ENCODE measurements around the gene EVC. TPM values are rescaled to one million over a fixed set of nuclear protein-coding genes. Genes with fewer than 3 reads are reported as not detected.
A peak's percentile ranks its signal among the peaks of the same experiment; 100 is the strongest.
"Not testable (repeated sequence)": the region's sequence is repeated elsewhere in the genome, so short reads cannot be mapped to it uniquely, and the experiment has no call there.

Gene EVC
- total RNA-seq, 2 experiments from 2014 or later = 0.69 to 1.3 TPM

DNA sequence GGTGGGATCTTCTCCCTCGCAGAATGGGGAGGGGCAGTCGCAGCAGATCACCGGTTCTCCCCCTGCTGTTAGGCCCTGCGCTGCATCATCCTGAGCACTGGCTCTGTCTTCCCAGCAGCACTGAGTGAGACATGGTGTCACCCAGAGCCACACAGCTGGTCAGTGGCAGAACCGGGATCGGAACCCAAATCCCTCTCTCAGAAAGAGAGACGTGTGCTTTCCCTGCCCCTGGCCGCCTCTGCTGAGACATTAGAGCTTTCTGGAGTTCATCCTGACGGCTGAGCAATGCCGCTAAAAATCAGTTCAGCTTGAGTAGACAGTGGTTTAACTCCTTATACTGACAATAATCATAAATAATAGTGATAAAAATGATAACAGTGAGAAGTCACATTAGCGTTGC is 87.9 kb downstream of the EVC start:
- Mint-ChIP-seq H3K4me1 (no peaks in the 10 kb centered on the region), H3K27me3 (no peaks in the 10 kb centered on the region), H3K36me3 (ENCODE audit: low read depth) (no peaks in the 10 kb centered on the region), H3K4me3 (no peak overlapping the region), H3K27ac (no peak overlapping the region), H3K9me3 (no peaks in the 10 kb centered on the region)
- no peak for DNase-seq
- CTCF ChIA-PET = no interaction called here
- POLR2A ChIA-PET = no interaction called here

DNA sequence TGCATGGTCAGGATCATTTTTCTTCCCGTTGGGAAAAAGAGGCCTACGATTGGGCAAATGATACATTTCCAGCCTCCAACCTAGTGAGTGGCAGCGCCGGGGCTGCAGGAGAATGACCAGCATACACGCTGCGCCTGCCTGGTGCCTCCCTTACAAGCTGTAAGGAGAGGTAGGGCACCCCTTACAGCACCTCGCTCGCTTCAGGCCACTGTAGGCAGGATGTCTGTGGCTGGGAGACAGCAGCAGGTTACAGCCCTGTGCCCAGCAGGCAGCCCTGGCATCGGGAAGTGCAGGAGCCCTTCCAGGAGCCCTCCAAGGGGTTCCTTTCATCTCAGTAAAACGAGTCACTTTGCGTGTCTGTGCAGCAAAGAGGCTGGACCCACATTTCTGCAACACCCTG is 88.4 kb downstream of the EVC start:
- no peak for DNase-seq
- ChIA-PET CTCF (no interaction called here), POLR2A (no interaction called here)
- Mint-ChIP-seq H3K9me3 (no peaks in the 10 kb centered on the region), H3K27ac (no peak overlapping the region), H3K27me3 (no peaks in the 10 kb centered on the region), H3K36me3 (ENCODE audit: low read depth) (no peaks in the 10 kb centered on the region), H3K4me3 (no peak overlapping the region), H3K4me1 (no peaks in the 10 kb centered on the region)

- DNase-seq = no peak
- Mint-ChIP-seq H3K27ac (no peak overlapping the region), H3K27me3 (no peaks in the 10 kb centered on the region), H3K4me1 (no peaks in the 10 kb centered on the region), H3K9me3 (no peaks in the 10 kb centered on the region), H3K36me3 (ENCODE audit: low read depth) (no peaks in the 10 kb centered on the region), H3K4me3 (no peak overlapping the region)
- ChIA-PET POLR2A (no interaction called here), CTCF (no interaction called here)
These were observed 89.5 kb downstream of the EVC start for GRCh38 chr4:5800496-5800895.

DNA sequence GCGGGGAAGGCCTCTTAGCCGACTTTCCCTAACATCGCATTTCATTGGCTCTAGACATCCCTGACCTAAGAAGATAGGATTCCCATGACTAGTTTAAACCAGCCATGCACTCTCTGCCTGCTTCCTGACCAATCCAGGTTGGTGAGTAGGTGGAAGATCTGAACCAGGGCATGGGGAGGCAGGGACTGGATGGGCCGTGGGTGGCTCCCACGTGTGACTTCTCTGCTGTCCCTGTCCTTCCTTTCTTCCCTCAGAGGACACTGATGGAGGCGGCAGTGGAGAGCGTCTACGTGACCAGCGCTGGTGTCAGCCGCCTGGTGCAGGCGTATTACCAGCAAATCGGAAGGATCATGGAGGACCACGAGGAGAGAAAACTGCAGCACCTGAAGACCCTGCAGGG is 90.7 kb downstream of the EVC start:
- H3K36me3 Mint-ChIP-seq (ENCODE audit: low read depth) = no peaks in the 10 kb centered on the region
- no peak overlapping the region for H3K4me3 Mint-ChIP-seq
- no peak overlapping the region for H3K27ac Mint-ChIP-seq
- no peaks in the 10 kb centered on the region for H3K27me3 Mint-ChIP-seq
- H3K9me3 Mint-ChIP-seq = no peaks in the 10 kb centered on the region
- ChIA-PET POLR2A (no interaction called here), CTCF (no interaction called here)
- DNase-seq = no peak
- no peaks in the 10 kb centered on the region for H3K4me1 Mint-ChIP-seq

DNA sequence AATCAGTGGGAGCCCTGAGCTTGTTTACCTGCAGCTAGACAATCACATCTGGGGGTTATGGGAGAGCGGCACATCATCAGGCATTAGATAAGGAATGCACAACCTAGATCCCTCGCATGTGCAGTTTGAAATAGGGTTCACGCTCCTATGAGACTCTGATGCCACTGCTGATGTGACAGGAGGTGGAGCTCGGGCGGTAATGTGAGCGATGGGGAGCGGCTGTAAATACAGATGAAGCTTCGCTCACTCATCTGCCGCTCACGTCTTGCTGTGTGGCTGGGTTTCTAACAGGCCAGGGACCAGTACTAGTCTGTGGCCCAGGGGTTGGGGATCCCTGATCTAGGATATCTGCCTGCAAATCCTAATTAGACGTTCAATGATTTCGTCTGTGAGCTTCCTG is 91.6 kb downstream of the EVC start:
- ChIA-PET CTCF (no interaction called here), POLR2A (no interaction called here)
- H3K4me3 Mint-ChIP-seq = no peak overlapping the region
- H3K27ac Mint-ChIP-seq = no peak overlapping the region
- H3K27me3 Mint-ChIP-seq = no peaks in the 10 kb centered on the region
- H3K4me1 Mint-ChIP-seq = no peaks in the 10 kb centered on the region
- no peaks in the 10 kb centered on the region for H3K36me3 Mint-ChIP-seq (ENCODE audit: low read depth)
- no peaks in the 10 kb centered on the region for H3K9me3 Mint-ChIP-seq
- no peak for DNase-seq

- DNase-seq = no peak
- no peaks in the 10 kb centered on the region for H3K4me1 Mint-ChIP-seq
- POLR2A ChIA-PET = interaction anchor here (0.5 kb wide), 1 partner anchor 1050 kb away, joined by 3 read pairs; no protein-coding TSS in a partner anchor
- no peaks in the 10 kb centered on the region for H3K36me3 Mint-ChIP-seq (ENCODE audit: low read depth)
- H3K27me3 Mint-ChIP-seq = no peaks in the 10 kb centered on the region
- no peaks in the 10 kb centered on the region for H3K9me3 Mint-ChIP-seq
- no peak overlapping the region for H3K27ac Mint-ChIP-seq
- H3K4me3 Mint-ChIP-seq = no peak overlapping the region
- CTCF ChIA-PET = no interaction called here
These were observed 93.7 kb downstream of the EVC start for GRCh38 chr4:5804656-5805055.

DNA sequence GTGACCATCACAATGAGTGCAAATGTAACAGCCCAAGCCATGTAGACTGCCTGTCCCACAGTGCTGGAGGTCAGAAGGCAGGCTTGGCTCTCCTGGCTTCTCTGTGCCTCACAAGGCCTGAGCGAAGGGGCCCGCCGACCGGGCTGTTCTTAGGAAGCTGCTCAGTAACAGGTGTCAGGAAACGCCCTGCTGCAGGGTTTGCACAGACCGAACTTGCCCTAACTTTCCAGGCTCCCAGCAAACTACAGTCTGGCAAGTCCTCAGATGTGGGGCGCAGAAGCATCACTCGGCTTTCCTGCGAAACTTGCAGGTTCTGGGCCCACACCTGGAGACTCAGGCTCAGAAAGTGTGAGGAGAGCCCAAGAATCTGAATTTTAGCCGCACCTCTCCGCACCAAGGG is 94.3 kb downstream of the EVC start:
- POLR2A ChIA-PET = no interaction called here
- no peak overlapping the region for H3K27ac Mint-ChIP-seq
- H3K36me3 Mint-ChIP-seq (ENCODE audit: low read depth) = no peaks in the 10 kb centered on the region

GRCh38 chr4:5808081-5808741 is 97.2 kb downstream of the EVC start:
- H3K4me3 Mint-ChIP-seq = no peak overlapping the region
- POLR2A ChIA-PET = no interaction called here
- CTCF ChIA-PET = no interaction called here
- no peaks in the 10 kb centered on the region for H3K9me3 Mint-ChIP-seq
- H3K4me1 Mint-ChIP-seq = no peaks in the 10 kb centered on the region
- no peaks in the 10 kb centered on the region for H3K36me3 Mint-ChIP-seq (ENCODE audit: low read depth)
- H3K27ac Mint-ChIP-seq = no peak overlapping the region
- H3K27me3 Mint-ChIP-seq = no peaks in the 10 kb centered on the region
- no peak for DNase-seq

More for the DNA sequence above, 94.3 kb downstream of the EVC start:
- DNase-seq = no peak
- Mint-ChIP-seq H3K4me3 (no peak overlapping the region), H3K27me3 (no peaks in the 10 kb centered on the region), H3K4me1 (no peaks in the 10 kb centered on the region), H3K9me3 (no peaks in the 10 kb centered on the region)
- CTCF ChIA-PET = no interaction called here

- Mint-ChIP-seq H3K36me3 (ENCODE audit: low read depth) (no peaks in the 10 kb centered on the region), H3K27me3 (no peaks in the 10 kb centered on the region), H3K27ac (no peak overlapping the region), H3K9me3 (no peaks in the 10 kb centered on the region), H3K4me1 (no peaks in the 10 kb centered on the region), H3K4me3 (no peak overlapping the region)
- ChIA-PET CTCF (no interaction called here), POLR2A (no interaction called here)
- DNase-seq = no peak
These were observed 98.3 kb downstream of the EVC start for GRCh38 chr4:5809216-5809776.

DNA sequence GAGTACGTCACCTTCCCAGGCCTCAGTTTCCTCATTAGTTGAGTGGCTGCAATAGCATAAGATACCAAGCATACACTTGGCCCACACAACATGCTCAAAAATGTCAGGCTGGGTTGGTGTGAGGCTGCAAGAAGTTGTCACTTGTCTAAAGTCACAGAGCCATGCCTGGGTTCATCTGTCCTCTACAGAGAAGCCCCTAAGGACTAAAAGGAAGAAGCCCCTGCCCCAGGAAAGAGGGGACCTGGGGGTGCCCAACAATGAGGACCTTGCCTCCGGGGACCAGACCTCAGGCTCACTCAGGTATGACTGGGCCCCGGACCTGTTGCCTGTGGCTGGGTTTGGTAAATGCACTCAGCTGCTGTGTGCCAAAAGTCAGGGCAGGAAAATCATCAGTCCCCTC is 99.2 kb downstream of the EVC start:
- Mint-ChIP-seq H3K4me1 (no peaks in the 10 kb centered on the region), H3K27me3 (no peaks in the 10 kb centered on the region), H3K27ac (no peak overlapping the region), H3K4me3 (no peak overlapping the region), H3K36me3 (ENCODE audit: low read depth) (no peaks in the 10 kb centered on the region), H3K9me3 (no peaks in the 10 kb centered on the region)
- DNase-seq = no peak
- CTCF ChIA-PET = no interaction called here
- POLR2A ChIA-PET = no interaction called here

DNA sequence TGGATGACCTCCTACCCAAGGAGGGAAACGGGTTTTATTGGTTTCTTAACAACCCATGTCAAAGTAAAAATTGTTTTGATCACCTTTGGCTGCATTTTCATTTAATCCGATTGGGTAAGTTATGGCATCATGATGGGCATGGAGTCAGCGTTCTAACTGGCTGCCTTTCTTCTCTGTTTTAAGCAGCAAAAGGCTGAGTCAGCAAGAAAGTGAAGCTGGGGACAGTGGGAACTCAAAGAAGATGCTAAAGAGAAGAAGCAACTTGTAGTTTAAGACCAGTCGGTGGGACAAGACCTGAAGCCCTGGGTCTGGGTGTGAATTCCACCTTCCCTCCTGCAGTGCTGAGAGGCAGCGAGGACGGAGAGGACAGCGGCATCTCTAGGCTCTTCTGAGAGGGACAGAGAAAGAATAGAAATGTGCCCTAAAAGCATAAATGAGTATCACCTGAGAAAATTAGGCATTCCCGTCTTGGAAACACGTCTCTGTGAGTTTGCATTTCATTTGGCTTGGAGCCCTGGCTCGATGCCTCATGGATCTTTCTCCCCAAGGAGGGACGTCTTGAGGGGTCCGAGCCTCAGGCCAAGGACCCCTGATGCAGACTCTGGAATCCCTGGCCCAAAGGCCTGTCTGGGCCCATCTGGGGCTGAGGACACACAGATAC is 99.9 kb downstream of the EVC start:
- DNase-seq = no peak
- Mint-ChIP-seq H3K27ac (no peak overlapping the region), H3K9me3 (no peaks in the 10 kb centered on the region), H3K4me1 (no peaks in the 10 kb centered on the region), H3K4me3 (no peak overlapping the region), H3K36me3 (ENCODE audit: low read depth) (no peaks in the 10 kb centered on the region), H3K27me3 (no peaks in the 10 kb centered on the region)
- POLR2A ChIA-PET = no interaction called here
- CTCF ChIA-PET = no interaction called here

DNA sequence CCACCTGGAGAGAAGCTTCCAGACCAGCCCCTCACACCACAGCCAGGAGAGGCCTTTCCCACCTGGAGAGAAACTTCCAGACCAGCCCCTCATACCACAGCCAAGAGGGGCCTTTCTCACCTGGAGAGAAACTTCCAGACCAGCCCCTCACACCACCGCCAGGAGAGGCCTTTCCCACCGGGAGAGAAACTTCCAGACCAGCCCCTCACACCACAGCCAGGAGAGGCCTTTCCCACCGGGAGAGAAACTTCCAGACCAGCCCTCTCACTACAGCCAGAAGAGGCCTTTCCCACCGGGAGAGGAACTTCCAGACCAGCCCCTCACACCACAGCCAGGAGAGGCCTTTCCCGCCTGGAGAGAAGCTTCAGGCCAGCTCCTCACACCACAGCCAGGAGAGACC is 101.1 kb downstream of the EVC start:
- H3K4me3 Mint-ChIP-seq; H3K27me3 Mint-ChIP-seq; H3K9me3 Mint-ChIP-seq; H3K4me1 Mint-ChIP-seq; H3K27ac Mint-ChIP-seq; POLR2A ChIA-PET; CTCF ChIA-PET; H3K36me3 Mint-ChIP-seq (ENCODE audit: low read depth); DNase-seq: not testable (repeated sequence)

DNA sequence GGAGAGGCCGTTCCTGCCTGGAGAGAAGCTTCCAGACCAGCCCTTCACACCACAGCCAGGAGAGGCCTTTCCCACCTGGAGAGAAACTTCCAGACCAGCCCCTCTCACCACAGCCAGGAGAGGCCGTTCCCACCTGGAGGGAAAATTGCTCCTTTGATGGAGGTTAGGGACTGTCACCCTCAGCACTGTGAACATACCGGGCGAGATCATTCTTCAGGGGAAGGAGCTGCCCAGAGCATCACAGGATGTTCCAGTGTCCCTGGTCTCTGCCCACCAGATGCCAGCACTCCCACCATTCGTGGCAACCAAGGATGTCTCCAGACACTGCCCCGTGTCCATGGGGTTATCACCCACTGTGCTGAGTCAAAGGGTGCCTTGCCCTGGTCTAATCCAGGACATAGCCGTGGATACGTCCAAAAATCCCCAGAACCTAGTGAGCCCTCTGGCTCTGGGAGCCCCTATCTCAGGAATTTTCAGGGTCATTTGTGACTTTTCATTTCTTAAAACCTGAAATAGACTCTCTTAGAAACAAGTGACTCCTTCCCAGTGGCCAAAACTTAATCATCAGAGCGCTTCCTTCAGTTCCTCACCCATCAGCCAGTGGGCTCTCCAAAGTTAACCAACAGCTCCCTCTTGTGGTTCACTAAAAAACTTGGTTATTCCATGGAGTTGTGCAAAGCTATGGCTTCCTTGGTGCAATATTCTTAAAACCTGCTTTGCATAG is 101.7 kb downstream of the EVC start:
- Mint-ChIP-seq H3K27me3 (no peaks in the 10 kb centered on the region), H3K9me3 (no peaks in the 10 kb centered on the region), H3K4me1 (no peaks in the 10 kb centered on the region), H3K27ac (no peak overlapping the region), H3K4me3 (no peak overlapping the region), H3K36me3 (ENCODE audit: low read depth) (no peaks in the 10 kb centered on the region)
- POLR2A ChIA-PET = no interaction called here
- DNase-seq = peak; percentile 37
- CTCF ChIA-PET = no interaction called here

All from activated CD4-positive, alpha-beta T cell treated with anti-CD3 and anti-CD28 coated beads, Interleukin-2, amount 10 ng/mL, durations not matched to agents 7 days and 5 days (primary cell).